ENCODE results near the gene RBP4.
"Not testable (repeated sequence)": the region's sequence is repeated elsewhere in the genome, so short reads cannot be mapped to it uniquely, and the experiment has no call there.

Gene RBP4

GRCh38 chr10:93565446-93565845 lies 35.6 kb downstream of the RBP4 start:
- DNase-seq = no peak

DNA sequence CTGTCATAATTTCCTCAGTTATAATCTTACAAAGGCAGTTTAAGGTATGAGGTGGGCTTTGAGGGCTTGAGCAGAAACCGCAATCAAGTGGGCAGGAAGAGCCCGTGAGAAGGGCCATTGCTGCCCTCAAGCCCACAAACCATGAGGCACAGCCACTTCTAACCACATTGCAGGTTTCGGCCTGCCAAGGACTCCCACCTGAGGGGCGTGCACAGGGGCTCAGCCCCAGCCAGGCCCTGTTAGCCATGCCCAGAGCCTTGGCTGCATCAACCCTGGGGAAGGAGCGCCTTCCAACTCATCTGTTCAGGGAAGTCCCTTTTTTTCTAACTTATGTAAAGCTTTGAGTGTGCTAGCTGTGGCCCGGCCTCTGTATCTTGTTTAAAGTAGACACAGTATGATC lies 40.5 kb downstream of the RBP4 start:
- no peak for DNase-seq

DNA sequence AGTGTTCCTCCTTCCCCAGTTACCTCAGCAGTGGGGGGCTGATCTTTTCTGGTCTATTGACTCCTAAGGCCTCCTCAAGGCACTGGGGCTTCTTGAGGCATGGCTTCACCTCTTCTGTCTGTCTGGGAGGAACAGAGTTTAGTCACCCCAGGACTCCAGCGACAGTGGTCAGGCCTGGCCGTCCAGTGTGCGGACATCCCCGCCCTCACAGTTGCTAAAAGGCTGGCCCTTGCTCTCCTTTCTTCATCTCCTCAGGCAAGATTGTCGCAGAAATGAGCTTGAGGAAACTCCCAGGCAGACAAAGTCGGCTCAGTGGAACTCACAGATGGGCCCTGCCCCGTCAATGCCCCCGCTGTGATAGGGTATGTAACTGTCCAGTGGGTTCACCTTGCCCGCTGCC lies 41.5 kb downstream of the RBP4 start:
- DNase-seq = no peak

DNA sequence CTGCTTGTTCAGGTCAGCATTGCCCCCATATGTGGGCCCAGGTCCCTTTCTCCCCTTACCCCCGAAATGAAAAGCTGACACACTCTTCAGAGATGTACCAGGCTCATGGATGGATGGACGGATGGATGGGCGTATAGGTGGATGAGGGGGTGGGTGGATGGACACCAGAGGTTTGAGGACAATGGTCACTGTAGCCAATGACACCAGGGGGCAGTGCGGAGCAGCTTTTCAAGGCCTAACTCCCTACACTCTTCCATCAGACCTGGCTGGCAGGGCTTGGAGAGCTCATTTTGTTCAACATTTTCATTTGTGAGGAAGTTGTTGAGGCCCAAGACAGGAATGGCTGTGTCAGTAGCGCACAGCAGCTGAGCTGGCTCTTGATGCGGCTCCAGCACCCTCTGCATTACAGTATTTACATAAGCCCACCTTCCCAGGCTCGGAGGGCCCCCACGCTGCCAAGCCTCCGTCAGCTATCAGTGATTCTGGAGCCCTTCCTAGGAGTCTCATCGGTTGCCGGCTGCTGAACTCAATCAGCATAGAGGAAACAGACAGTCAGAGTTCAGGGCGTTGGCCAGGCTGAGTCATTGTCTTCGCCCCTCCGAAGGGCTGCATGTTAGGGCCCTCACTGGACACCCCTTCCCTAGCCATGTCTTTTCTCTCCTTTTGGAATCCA lies 46.1 kb downstream of the RBP4 start:
- peak; percentile 91 for DNase-seq

- no peak for DNase-seq
Observed at GRCh38 chr10:93554316-93554663, 46.7 kb downstream of the RBP4 start.

GRCh38 chr10:93553482-93554315 lies 47.3 kb downstream of the RBP4 start:
- DNase-seq = no peak

- no peak for DNase-seq
Observed at GRCh38 chr10:93552780-93553179, 48.3 kb downstream of the RBP4 start.

DNA sequence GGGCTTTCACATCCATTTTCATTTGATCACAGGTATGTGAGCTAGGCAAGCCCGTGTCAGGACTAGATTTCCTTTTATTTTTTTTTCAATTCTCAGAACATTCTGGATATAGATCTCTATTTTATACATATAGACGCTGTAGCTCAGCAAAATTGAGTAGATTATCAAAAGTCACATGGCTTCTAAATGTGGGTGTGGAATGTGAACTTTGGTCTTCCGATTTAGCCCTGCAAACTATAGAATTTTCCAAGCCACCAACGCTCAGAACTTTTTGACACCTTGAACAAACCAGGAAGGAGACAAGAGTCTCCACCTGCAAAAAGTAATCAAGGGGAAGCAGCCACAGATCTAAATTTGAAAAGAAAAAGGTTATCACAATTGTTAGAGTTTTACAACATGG lies 50.4 kb downstream of the RBP4 start:
- DNase-seq = no peak

- no peak for DNase-seq
Observed at GRCh38 chr10:93548376-93549071, 52.5 kb downstream of the RBP4 start.

- DNase-seq = no peak
Observed at GRCh38 chr10:93547522-93547921, 53.5 kb downstream of the RBP4 start.

DNA sequence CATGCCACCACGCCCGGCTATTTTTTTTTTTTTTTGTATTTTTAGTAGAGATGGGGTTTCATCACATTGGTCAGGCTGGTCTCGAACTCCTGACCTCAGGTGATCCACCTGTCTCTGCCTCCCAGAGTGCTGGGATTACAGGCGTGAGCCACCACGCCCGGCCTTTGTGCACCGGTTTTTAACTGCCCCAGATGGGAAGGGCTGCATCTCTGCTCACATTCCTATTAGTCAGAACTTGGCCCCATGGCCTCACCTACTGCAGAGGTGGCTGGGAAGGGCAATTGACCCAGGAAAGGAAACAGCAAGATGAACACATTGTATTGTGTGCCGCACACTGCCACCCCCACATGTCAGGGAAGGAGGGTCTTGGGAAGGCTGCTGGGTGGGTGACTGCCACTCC lies 54.0 kb downstream of the RBP4 start:
- not testable (repeated sequence) for DNase-seq

- peak; percentile 79 for DNase-seq
Observed at GRCh38 chr10:93542358-93542791, 58.7 kb downstream of the RBP4 start.

Measured in eye (tissue), 1 donor.